Brain microvascular endothelial cell (primary cell): ENCODE data around the gene CALY.

Experiments
- DNase-seq: peaks from one replicate; pipeline ENCODE4 v3.0.0-alpha.2; 2020
- H3K27ac ChIP-seq: fragments of 250-450 bp; sonication (Bioruptor Pico); 2 replicates; pipeline ENCODE4 v1.5.1; 2020; ENCODE audit warnings: mild to moderate bottlenecking, moderate library complexity
- H3K27me3 ChIP-seq: fragments of 250-450 bp; sonication (Bioruptor Pico); replicated peaks from 2 replicates; pipeline ENCODE4 v1.5.1; 2020; ENCODE audit warnings: mild to moderate bottlenecking
- H3K36me3 ChIP-seq: fragments of 250-450 bp; sonication (Bioruptor Pico); replicated peaks from 2 replicates; pipeline ENCODE4 v1.5.1; 2020; ENCODE audit warnings: mild to moderate bottlenecking
- H3K4me3 ChIP-seq: 2 replicates; pipeline ENCODE4 v1.5.1; 2011; ENCODE audit warnings: low read depth, mild to moderate bottlenecking, control low read depth, low read length, moderate library complexity
- CTCF ChIP-seq: IDR thresholded peaks from 2 replicates; pipeline ENCODE4 v1.5.1; 2011; ENCODE audit warnings: low read depth, mild to moderate bottlenecking, moderate library complexity, low read length, control low read depth, inconsistent platforms; ENCODE audit errors: missing control alignments
- in situ Hi-C: cut with HindIII; loops from 2 replicates; pipeline ENCODE4 v1.10.0; 2017; ENCODE audit warnings: low sequenced_read_pairs, low pct_ligation_motif_present

CALY gene

DNA sequence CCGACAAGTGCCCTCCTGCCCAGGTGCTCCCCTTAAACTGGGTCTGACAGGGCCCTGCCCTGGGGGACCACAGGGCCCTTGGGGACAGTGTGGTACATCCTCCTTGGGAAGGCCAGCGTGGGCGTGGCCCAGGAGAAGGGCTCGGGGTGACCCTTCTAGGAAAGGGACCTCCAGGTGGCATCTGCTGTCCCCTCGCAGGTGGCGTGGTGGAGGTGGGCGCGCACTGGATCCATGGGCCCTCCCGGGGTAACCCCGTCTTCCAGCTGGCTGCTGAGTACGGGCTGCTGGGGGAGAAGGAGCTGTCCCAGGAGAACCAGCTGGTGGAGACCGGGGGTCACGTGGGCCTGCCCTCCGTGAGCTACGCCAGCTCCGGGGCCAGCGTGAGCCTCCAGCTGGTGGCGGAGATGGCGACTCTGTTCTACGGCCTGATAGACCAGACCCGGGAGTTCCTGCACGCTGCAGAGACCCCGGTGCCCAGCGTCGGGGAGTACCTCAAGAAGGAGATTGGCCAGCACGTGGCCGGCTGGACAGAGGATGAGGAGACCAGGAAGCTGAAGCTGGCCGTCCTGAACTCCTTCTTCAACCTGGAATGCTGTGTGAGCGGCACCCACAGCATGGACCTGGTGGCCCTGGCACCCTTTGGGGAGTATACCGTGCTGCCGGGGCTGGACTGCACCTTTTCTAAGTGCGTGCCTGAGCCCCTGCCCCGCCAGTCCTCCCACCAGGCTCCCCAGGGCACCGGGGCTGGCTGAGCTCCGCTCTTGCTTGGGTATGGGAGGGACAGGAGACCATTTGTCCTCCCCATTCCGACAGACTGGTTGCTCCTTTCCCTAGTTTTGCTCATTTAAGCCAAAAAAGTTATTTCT is 43.3 kb upstream of the CALY start:
- H3K27ac ChIP-seq: no peak overlapping the region
- in situ Hi-C loops: no loop called here
- no peaks in the 10 kb centered on the region for H3K36me3 ChIP-seq
- peak overlapping the region; percentile 49 for H3K4me3 ChIP-seq
- no peak for DNase-seq
- TF ChIP-seq CTCF: no peak
- H3K27me3 ChIP-seq: no peaks in the 10 kb centered on the region

GRCh38 chr10:133379152-133379800 is 42.6 kb upstream of the CALY start, which contains the start of gene PAOX:
TSS of gene PAOX (plus strand) at chr10:133379262. CDS start at chr10:133379317, 55 bp downstream.
- no peak for TF ChIP-seq CTCF
- H3K36me3 ChIP-seq: no peaks in the 10 kb centered on the region
- peak within 1 kb of the TSS; percentile 74 for H3K4me3 ChIP-seq
- no peaks in the 10 kb centered on the region for H3K27me3 ChIP-seq
- DNase-seq: no peak
- H3K27ac ChIP-seq: no peak within 1 kb of the TSS
- in situ Hi-C loops: no loop called here

- Histone ChIP-seq H3K36me3 (no peaks in the 10 kb centered on the region), H3K27me3 (no peaks in the 10 kb centered on the region), H3K27ac (no peak overlapping the region), H3K4me3 (peak overlapping the region; percentile 74)
- in situ Hi-C loops: no loop called here
- DNase-seq: no peak
- no peak for TF ChIP-seq CTCF
Observed at GRCh38 chr10:133378251-133379096, 41.8 kb upstream of the CALY start.

DNA sequence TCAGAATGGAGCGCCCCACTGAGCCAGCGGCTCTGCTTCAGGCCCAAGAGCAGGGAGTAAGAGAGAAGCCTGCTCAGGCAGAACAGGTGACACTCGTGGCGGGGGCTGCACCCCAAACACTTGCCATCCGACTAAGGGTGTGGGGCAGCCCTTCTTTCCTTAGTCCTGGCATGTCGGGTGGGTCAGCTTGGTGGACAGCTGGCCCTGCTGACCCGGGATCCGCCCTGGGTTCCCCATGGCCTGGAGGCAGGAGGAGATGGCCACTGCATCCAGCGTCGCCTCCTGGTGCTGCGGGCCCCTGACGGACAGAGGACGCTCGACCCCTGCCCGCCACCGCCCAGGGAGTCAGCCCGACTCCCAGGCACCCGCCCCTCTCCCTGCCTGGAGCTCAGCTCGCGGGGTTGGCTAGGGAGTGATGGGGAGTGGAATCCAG is 41.1 kb upstream of the CALY start:
- Histone ChIP-seq H3K27ac (no peak overlapping the region), H3K4me3 (peak overlapping the region; percentile 74)

More for the DNA sequence above, 41.1 kb upstream of the CALY start:
- TF ChIP-seq CTCF: no peak
- Histone ChIP-seq H3K36me3 (no peaks in the 10 kb centered on the region), H3K27me3 (no peaks in the 10 kb centered on the region)
- in situ Hi-C loops: no loop called here
- no peak for DNase-seq
